Adrenal gland (tissue), 12 donors: ENCODE measurements around the gene ZBTB42. TPM values are rescaled to one million over a fixed set of nuclear protein-coding genes. Genes with fewer than 3 reads are reported as not detected.

Experiments used
- DNase-seq, 7 donors: peaks; one replicate each; pipeline ENCODE4 v3.0.0-alpha.2; 2019 to 2020
- H3K27ac ChIP-seq, 5 donors: fragments of 200-600 bp; sonication (generic) in 4 of 5; 1 replicate in 3 of 5; 2 replicates in 2 of 5; pipeline versions ENCODE4 v1.5.1 to v1.8.0; 2016 to 2020; ENCODE audit warnings: mild to moderate bottlenecking in 1 of 5
- H3K27me3 ChIP-seq: fragments of 200-600 bp; 2 replicates; pipeline ENCODE4 v1.8.0; 2021
- H3K36me3 ChIP-seq, 2 donors: fragments of 200-600 bp; replicated peaks in 1 of 2; 1 replicate in 1 of 2; 2 replicates in 1 of 2; pipeline versions ENCODE4 v1.5.1 to v1.8.0; 2018 to 2022
- H3K4me1 ChIP-seq, 2 donors: fragments of 200-600 bp; replicated peaks in 1 of 2; 1 replicate in 1 of 2; 2 replicates in 1 of 2; pipeline versions ENCODE4 v1.5.1 to v1.8.0; 2018 to 2021
- H3K4me3 ChIP-seq, 4 donors: fragments of 200-600 bp; sonication (generic) in 3 of 4; one replicate each; pipeline ENCODE4 v1.5.1; 2016 to 2018
- H3K9me3 ChIP-seq, 3 donors: fragments of 200-600 bp; sonication (generic) in 1 of 3; replicated peaks in 1 of 3; 1 replicate in 2 of 3; 2 replicates in 1 of 3; pipeline versions ENCODE4 v1.5.1 to v1.8.0; 2016 to 2021
- POLR2A ChIP-seq, 2 donors: fragments of 450-650 bp; IDR thresholded peaks; one replicate each; pipeline ENCODE4 v1.6.1; 2017; ENCODE audit warnings: antibody characterized with exemption in 2 of 2, mild to moderate bottlenecking in 2 of 2, moderate library complexity in 1 of 2
- WGBS, 4 donors: extraction: QIAGEN DNeasy Blood & Tissue Kit in 2 of 4; methylation state at CpG; one replicate each; pipeline versions ENCODE4 v1.1.5 to v1.1.7; 2013 to 2017; 5-methylcytosine and 5-hydroxymethylcytosine counted together
- intact Hi-C, 2 donors: fragments of 100-400 bp; cut with DNase I; formaldehyde crosslinking; loops; one replicate each; pipeline versions ENCODE4 v1.14.1 to v1.15.0; 2022 to 2023
- polyA plus RNA-seq, 3 donors: library from polyadenylated mRNA; stranded (reverse); fragments of 200-250 nt in 2 of 3; fragments of 350-450 nt in 1 of 3; fragmentation: Illumina TruSeq in 1 of 3; extraction: RNeasy Lipid Tissue Mini Kit (QIAGEN cat#74804) in 1 of 3; gene quantifications; one replicate each; pipeline ENCODE4 v1.2.3, GENCODE V29; 2013 to 2014
- total RNA-seq, 9 donors: library from RNA; depleted of rRNA in 4 of 9; stranded (reverse); fragments of >200 nt in 4 of 9; fragments of 120-200 nt in 1 of 9; fragmentation: NEBNext Ultra II Directional in 1 of 9; extraction: Animal tissue kit (Norgen Biotek cat#: 25700) in 1 of 9; gene quantifications; one replicate each; pipeline versions ENCODE4 v1.1.0 to v1.2.4, GENCODE V29; 2013 to 2023
- TF ChIP-seq, protein P1 (sequence below), 6 experiments: fragments of 450-650 bp in 4 of 6; fragments of 200-600 bp in 2 of 6; sonication (generic) in 1 of 6; IDR thresholded peaks; 1 replicate in 5 of 6; 2 replicates in 1 of 6; pipeline versions ENCODE4 v1.5.1 to v1.8.0; 2016 to 2021; ENCODE audit warnings: antibody characterized with exemption in 6 of 6, mild to moderate bottlenecking in 2 of 6, moderate library complexity in 1 of 6
- donor health status: healthy with polysubstance abuse.
- donor health status: Bipolar disorder and iron deficiency.
- donor health status: DM: yes; HTN: yes; CAD: no.
- donor health status: DM: no; HTN: no; CAD: no.
- donor health status: DM: no; HTN: no; CAD: no.
- donor health status: DM: yes; HTN: yes; CAD: no.

The ZBTB42 gene
- total and polyA plus RNA-seq, 12 donors: 0.61 to 13.9 (median 5.4) TPM

DNA sequence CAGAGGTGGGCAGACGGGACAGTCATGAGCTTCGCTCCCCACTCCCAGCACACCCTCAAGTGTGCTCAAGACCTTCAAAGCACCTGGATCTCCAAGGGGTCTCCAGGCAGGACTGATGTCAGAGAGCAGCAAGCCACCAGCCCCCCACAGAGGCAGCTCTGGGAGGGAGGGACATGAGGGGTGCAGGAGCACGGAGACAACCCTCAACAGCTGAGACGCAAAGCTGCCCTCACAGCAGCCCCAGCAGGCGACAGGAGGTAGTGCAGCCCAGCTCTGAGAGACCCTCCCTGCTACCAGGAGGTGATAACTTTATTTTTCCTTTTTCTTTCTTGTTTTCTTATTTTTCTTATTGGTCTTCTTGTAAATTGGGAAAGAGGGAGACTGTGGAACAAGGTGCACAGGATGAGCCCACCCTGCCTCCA is 30.0 kb upstream of the ZBTB42 start:
- H3K36me3 ChIP-seq: peaks cover 0 to 46% of the 10 kb centered on the region in 2 donors
- no peaks in the 10 kb centered on the region for H3K27me3 ChIP-seq
- no peak overlapping the region for H3K27ac ChIP-seq
- no peaks in the 10 kb centered on the region for H3K9me3 ChIP-seq
- DNase-seq: no peak
- TF ChIP-seq, protein P1, sequence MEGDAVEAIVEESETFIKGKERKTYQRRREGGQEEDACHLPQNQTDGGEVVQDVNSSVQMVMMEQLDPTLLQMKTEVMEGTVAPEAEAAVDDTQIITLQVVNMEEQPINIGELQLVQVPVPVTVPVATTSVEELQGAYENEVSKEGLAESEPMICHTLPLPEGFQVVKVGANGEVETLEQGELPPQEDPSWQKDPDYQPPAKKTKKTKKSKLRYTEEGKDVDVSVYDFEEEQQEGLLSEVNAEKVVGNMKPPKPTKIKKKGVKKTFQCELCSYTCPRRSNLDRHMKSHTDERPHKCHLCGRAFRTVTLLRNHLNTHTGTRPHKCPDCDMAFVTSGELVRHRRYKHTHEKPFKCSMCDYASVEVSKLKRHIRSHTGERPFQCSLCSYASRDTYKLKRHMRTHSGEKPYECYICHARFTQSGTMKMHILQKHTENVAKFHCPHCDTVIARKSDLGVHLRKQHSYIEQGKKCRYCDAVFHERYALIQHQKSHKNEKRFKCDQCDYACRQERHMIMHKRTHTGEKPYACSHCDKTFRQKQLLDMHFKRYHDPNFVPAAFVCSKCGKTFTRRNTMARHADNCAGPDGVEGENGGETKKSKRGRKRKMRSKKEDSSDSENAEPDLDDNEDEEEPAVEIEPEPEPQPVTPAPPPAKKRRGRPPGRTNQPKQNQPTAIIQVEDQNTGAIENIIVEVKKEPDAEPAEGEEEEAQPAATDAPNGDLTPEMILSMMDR (IDR thresholded peaks at IDR 0.05): peak; percentile 12 to 51 (median 42)
- TF ChIP-seq POLR2A (IDR thresholded peaks at IDR 0.05): no peak
- peaks cover 0 to 4% of the 10 kb centered on the region in 2 donors for H3K4me1 ChIP-seq
- WGBS, 4 donors: 88 to 98% (median 93%) methylated on average over 3 to 5 of the region's 5 CpGs
- H3K4me3 ChIP-seq: no peak overlapping the region
- intact Hi-C loops: loop anchor here (5.0 kb wide), 1 partner anchor 51 kb away; no protein-coding TSS in a partner anchor

DNA sequence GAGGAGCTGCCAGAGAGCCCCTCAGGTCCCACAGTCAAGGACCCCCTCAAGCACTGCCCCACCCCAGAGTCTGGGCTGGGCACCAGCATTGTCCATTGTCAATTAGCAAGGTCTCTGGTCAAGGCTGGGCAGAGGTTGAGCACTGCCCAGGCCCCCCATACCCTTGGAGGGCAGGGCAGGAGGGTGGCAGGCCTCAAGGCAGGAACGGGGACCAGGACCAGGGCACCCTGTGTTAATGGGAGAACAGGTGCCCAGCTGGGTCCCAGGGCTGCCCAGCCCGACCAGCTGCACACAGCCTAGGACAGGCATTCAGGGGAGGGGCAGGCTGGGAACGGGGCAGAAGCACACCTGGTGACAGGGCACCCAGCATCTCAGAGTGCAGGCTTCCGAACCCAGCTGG is 29.5 kb upstream of the ZBTB42 start:
- Histone ChIP-seq H3K36me3 (peaks cover 0 to 49% of the 10 kb centered on the region in 2 donors), H3K4me3 (no peak overlapping the region), H3K27ac (no peak overlapping the region), H3K27me3 (no peaks in the 10 kb centered on the region), H3K4me1 (peaks cover 0 to 4% of the 10 kb centered on the region in 2 donors), H3K9me3 (no peaks in the 10 kb centered on the region)
- no peak for TF ChIP-seq POLR2A (IDR thresholded peaks at IDR 0.05)
- TF ChIP-seq, protein P1 (IDR thresholded peaks at IDR 0.05): no peak
- WGBS, 4 donors: 78 to 99% (median 95%) methylated on average over 3 to 4 of the region's 4 CpGs
- intact Hi-C loops: loop anchor here (5.0 kb wide), 1 partner anchor 51 kb away; no protein-coding TSS in a partner anchor
- no peak for DNase-seq

DNA sequence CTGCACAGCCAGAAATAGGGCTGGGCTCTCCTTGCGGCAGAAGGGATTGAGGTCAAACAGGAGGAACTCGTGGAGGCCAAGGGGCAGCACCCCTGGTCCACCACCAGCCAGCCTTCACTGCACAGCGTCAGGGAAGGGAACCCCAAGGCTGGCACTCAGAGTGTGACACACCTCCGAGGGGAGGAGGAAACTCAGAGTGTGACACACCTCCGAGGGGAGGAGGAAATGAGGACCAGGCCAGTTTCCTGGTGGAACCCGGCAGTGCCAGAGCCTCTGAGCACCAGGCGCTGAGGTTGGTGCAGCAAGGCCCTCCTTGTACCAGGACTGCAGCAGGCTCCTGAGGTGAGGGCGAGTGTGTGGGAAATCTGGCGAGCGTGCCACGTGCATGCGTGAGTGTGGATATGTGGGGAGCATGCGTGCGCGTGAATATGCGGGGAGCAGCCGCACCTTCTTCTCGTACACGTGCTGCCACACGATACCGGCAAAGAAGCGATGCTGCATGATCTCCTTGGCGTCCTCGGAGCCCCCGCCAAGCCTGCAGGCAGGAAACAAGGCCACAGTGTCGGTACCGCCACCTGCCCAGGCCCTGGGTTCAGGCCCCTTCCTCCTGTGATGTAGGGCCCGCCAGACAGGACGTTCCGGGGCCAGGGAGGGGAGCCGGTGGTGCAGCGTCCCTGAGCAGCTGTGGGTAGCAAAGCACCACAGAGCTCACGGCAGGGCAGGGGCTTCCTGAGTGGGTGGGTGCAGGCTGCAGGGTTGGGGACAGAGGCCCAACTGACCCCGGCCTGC is 28.8 kb upstream of the ZBTB42 start:
- 85 to 90% (median 87%) methylated on average over 20 to 34 of the region's 34 CpGs for WGBS, 4 donors
- H3K4me3 ChIP-seq: no peak overlapping the region
- H3K27me3 ChIP-seq: no peaks in the 10 kb centered on the region
- peaks cover 0 to 4% of the 10 kb centered on the region in 2 donors for H3K4me1 ChIP-seq
- H3K36me3 ChIP-seq: peaks cover 0 to 55% of the 10 kb centered on the region in 2 donors
- DNase-seq: no peak
- TF ChIP-seq, protein P1 (IDR thresholded peaks at IDR 0.05): no peak
- TF ChIP-seq POLR2A (IDR thresholded peaks at IDR 0.05): no peak
- no peaks in the 10 kb centered on the region for H3K9me3 ChIP-seq
- H3K27ac ChIP-seq: no peak overlapping the region
- intact Hi-C loops: loop anchor here (5.0 kb wide), 1 partner anchor 50 kb away; no protein-coding TSS in a partner anchor

DNA sequence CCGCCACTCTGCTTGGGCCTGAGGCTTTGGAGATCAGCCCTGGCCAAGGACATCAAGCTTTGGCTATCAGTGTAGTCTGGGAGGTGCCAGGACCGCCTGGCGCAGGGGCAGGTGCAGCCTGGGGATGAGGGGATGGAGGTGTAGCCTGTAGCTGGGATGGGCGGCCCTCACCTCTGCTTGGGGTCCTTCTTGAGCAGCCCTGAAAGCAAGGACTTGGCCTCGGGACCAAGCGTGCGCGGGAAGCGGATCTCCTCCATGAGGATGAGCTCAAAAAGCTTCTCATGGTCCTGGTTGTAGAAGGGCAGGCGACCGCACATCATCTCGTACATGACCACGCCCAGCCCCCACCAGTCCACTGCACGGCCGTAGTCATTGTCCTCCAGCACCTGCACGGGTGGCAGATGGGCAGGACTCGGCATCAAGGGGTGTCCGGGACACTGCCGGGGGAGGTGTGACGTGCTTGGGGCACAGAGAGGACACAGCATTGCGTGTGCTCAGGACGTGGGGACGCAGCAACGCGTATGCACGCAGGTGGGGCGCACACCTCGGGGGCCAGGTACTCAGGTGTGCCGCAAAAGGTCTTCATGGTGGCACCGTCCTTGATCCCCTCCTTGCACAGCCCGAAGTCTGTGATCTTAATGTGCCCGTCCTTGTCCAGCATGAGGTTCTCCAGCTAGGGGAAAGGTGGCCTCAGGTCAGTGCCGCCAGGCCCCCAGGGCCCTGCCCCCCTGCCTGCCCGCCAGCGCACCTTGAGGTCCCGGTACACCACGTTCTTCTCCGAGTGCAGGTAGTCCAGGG is 28.0 kb upstream of the ZBTB42 start:
- Histone ChIP-seq H3K9me3 (no peaks in the 10 kb centered on the region), H3K4me3 (no peak overlapping the region), H3K27me3 (no peaks in the 10 kb centered on the region), H3K27ac (no peak overlapping the region), H3K36me3 (peaks cover 0 to 55% of the 10 kb centered on the region in 2 donors), H3K4me1 (peaks cover 0 to 4% of the 10 kb centered on the region in 2 donors)
- DNase-seq: no peak
- WGBS, 4 donors: 81 to 91% (median 90%) methylated on average over 11 to 38 of the region's 38 CpGs
- TF ChIP-seq, protein P1 (IDR thresholded peaks at IDR 0.05): no peak
- no peak for TF ChIP-seq POLR2A (IDR thresholded peaks at IDR 0.05)
- intact Hi-C loops: loop anchor here (5.0 kb wide), 1 partner anchor 49 kb away; no protein-coding TSS in a partner anchor
